ENCODE data around the gene SYVN1. TPM values are rescaled to one million over a fixed set of nuclear protein-coding genes. Genes with fewer than 3 reads are reported as not detected.
"Not testable (repeated sequence)": the region's sequence is repeated elsewhere in the genome, so short reads cannot be mapped to it uniquely, and the experiment has no call there.

SYVN1 gene
- 40.9 TPM for polyA plus RNA-seq (2013, experiment 1 of 2; ENCODE audit: insufficient read length)
- 39.2 TPM for polyA plus RNA-seq (2013, experiment 2 of 2; ENCODE audit: insufficient read length)

GRCh38 chr11:65134240-65134951 lies at the start of gene SYVN1:
Gene SYVN1 (minus strand): TSS chr11:65134519. CDS start chr11:65133601, 918 bp downstream.
- DNase-seq, result peak; percentile 91

GRCh38 chr11:65183201-65183891 lies 49.0 kb upstream of the SYVN1 start:
- DNase-seq, result no peak

- no peak for DNase-seq
Measured at GRCh38 chr11:65182258-65183170, 48.2 kb upstream of the SYVN1 start.

GRCh38 chr11:65181569-65182257 lies 47.4 kb upstream of the SYVN1 start, which contains the start of gene CAPN1:
Gene CAPN1 (plus strand): TSS chr11:65181928. CDS start chr11:65182702, 774 bp downstream.
- DNase-seq, result peak; percentile 90

GRCh38 chr11:65180877-65181568 lies 46.7 kb upstream of the SYVN1 start:
- peak; percentile 65 for DNase-seq

GRCh38 chr11:65174571-65175010 lies 40.3 kb upstream of the SYVN1 start:
- DNase-seq, result not testable (repeated sequence)

- DNase-seq, result no peak
Measured at GRCh38 chr11:65172600-65172999, 38.3 kb upstream of the SYVN1 start.

GRCh38 chr11:65170058-65170534 lies 35.8 kb upstream of the SYVN1 start, which contains the start of gene SPDYC:
Gene SPDYC (plus strand): TSS chr11:65170233. CDS start chr11:65171358, 1,125 bp downstream.
- no peak for DNase-seq

GRCh38 chr11:65169164-65169641 lies 34.9 kb upstream of the SYVN1 start:
- peak; percentile 38 for DNase-seq

GRCh38 chr11:65167656-65168055 lies 33.3 kb upstream of the SYVN1 start:
- DNase-seq, result no peak

GRCh38 chr11:65166893-65167292 lies 32.6 kb upstream of the SYVN1 start:
- no peak for DNase-seq

GRCh38 chr11:65165410-65166317 lies 31.3 kb upstream of the SYVN1 start:
- no peak for DNase-seq

GRCh38 chr11:65163684-65164083 lies 29.4 kb upstream of the SYVN1 start:
- no peak for DNase-seq

GRCh38 chr11:65160643-65161042 lies 26.3 kb upstream of the SYVN1 start:
- DNase-seq, result no peak

- DNase-seq, result no peak
Measured at GRCh38 chr11:65159012-65159411, 24.7 kb upstream of the SYVN1 start.

GRCh38 chr11:65157336-65157735 lies 23.0 kb upstream of the SYVN1 start:
- DNase-seq, result no peak

GRCh38 chr11:65156926-65157325 lies 22.6 kb upstream of the SYVN1 start:
- DNase-seq, result no peak

GRCh38 chr11:65156256-65156655 lies 21.9 kb upstream of the SYVN1 start:
- DNase-seq, result no peak

GRCh38 chr11:65152122-65152521 lies 17.8 kb upstream of the SYVN1 start:
- no peak for DNase-seq

Measured in fibroblast of skin of scalp (primary cell).